Measurements from ENCODE around the gene CREB5.
"Not testable (repeated sequence)": the region's sequence is repeated elsewhere in the genome, so short reads cannot be mapped to it uniquely, and the experiment has no call there.

Gene CREB5

GRCh38 chr7:28411876-28412662, at the start of gene CREB5:
Gene CREB5, plus strand, starts transcription at chr7:28412518. Its CDS starts 397 bp downstream, at chr7:28412915.
- DNase-seq (ENCODE audit: low read depth): no peak

GRCh38 chr7:28362812-28363211, 49.5 kb upstream of the CREB5 start:
- DNase-seq (ENCODE audit: low read depth): no peak

- no peak for DNase-seq (ENCODE audit: low read depth)
Observed at GRCh38 chr7:28364082-28364481, 48.2 kb upstream of the CREB5 start.

- DNase-seq (ENCODE audit: low read depth): no peak
Observed at GRCh38 chr7:28369523-28369922, 42.8 kb upstream of the CREB5 start.

- no peak for DNase-seq (ENCODE audit: low read depth)
Observed at GRCh38 chr7:28371846-28372245, 40.5 kb upstream of the CREB5 start.

- no peak for DNase-seq (ENCODE audit: low read depth)
Observed at GRCh38 chr7:28373990-28374389, 38.3 kb upstream of the CREB5 start.

GRCh38 chr7:28375729-28376128, 36.6 kb upstream of the CREB5 start:
- DNase-seq (ENCODE audit: low read depth): no peak

GRCh38 chr7:28376634-28377033, 35.7 kb upstream of the CREB5 start:
- no peak for DNase-seq (ENCODE audit: low read depth)

GRCh38 chr7:28378574-28379149, 33.7 kb upstream of the CREB5 start:
- DNase-seq (ENCODE audit: low read depth): no peak

- no peak for DNase-seq (ENCODE audit: low read depth)
Observed at GRCh38 chr7:28381466-28381865, 30.9 kb upstream of the CREB5 start.

- no peak for DNase-seq (ENCODE audit: low read depth)
Observed at GRCh38 chr7:28382144-28382543, 30.2 kb upstream of the CREB5 start.

GRCh38 chr7:28383975-28384374, 28.3 kb upstream of the CREB5 start:
- no peak for DNase-seq (ENCODE audit: low read depth)

GRCh38 chr7:28389504-28390395, 22.6 kb upstream of the CREB5 start:
- DNase-seq (ENCODE audit: low read depth): no peak

GRCh38 chr7:28390426-28390825, 21.9 kb upstream of the CREB5 start:
- DNase-seq (ENCODE audit: low read depth): no peak

GRCh38 chr7:28392289-28392688, 20.0 kb upstream of the CREB5 start:
- DNase-seq (ENCODE audit: low read depth): no peak

GRCh38 chr7:28395404-28395803, 16.9 kb upstream of the CREB5 start:
- DNase-seq (ENCODE audit: low read depth): no peak

GRCh38 chr7:28395831-28396230, 16.5 kb upstream of the CREB5 start:
- DNase-seq (ENCODE audit: low read depth): no peak

- DNase-seq (ENCODE audit: low read depth): no peak
Observed at GRCh38 chr7:28397141-28397540, 15.2 kb upstream of the CREB5 start.

GRCh38 chr7:28400838-28401360, 11.4 kb upstream of the CREB5 start:
- no peak for DNase-seq (ENCODE audit: low read depth)

GRCh38 chr7:28401567-28401966, 10.8 kb upstream of the CREB5 start:
- DNase-seq (ENCODE audit: low read depth): not testable (repeated sequence)

- no peak for DNase-seq (ENCODE audit: low read depth)
Observed at GRCh38 chr7:28405662-28406061, 6.7 kb upstream of the CREB5 start.

- no peak for DNase-seq (ENCODE audit: low read depth)
Observed at GRCh38 chr7:28406192-28406591, 6.1 kb upstream of the CREB5 start.

GRCh38 chr7:28407651-28408050, 4.7 kb upstream of the CREB5 start:
- DNase-seq (ENCODE audit: low read depth): no peak

Measured in stimulated activated CD8-positive, alpha-beta memory T cell treated with anti-CD3 and anti-CD28 coated beads, Interleukin-7, amount 100 ng/mL, for 24 hours (primary cell).